Measurements from ENCODE around the gene SLC24A3. TPM values are rescaled to one million over a fixed set of nuclear protein-coding genes. Genes with fewer than 3 reads are reported as not detected.

SLC24A3 gene
- total and polyA plus RNA-seq, 7 donors = 0.92 to 20.8 (median 13.5) TPM

GRCh38 chr20:19375395-19375794 is 163.0 kb downstream of the SLC24A3 start:
- intact Hi-C loops (cut with DNase I) = loop anchor here (5.0 kb wide), 4 partner anchors 72 to 163 kb away; partner anchors contain the start of gene SLC24A3
- 45 to 80% methylated on average over 6 of the region's 6 CpGs for WGBS, 2 donors
- DNase-seq = no peak
- Histone ChIP-seq H3K27ac (no peak overlapping the region), H3K36me3 (no peaks in the 10 kb centered on the region), H3K9me3 (no peaks in the 10 kb centered on the region), H3K4me1 (peaks cover 0 to 57% (median 35%) of the 10 kb centered on the region in 4 donors), H3K4me3 (no peak overlapping the region), H3K27me3 (no peaks in the 10 kb centered on the region)
- TF ChIP-seq POLR2A (IDR thresholded peaks at IDR 0.05) = no peak
- TF ChIP-seq, protein P1, sequence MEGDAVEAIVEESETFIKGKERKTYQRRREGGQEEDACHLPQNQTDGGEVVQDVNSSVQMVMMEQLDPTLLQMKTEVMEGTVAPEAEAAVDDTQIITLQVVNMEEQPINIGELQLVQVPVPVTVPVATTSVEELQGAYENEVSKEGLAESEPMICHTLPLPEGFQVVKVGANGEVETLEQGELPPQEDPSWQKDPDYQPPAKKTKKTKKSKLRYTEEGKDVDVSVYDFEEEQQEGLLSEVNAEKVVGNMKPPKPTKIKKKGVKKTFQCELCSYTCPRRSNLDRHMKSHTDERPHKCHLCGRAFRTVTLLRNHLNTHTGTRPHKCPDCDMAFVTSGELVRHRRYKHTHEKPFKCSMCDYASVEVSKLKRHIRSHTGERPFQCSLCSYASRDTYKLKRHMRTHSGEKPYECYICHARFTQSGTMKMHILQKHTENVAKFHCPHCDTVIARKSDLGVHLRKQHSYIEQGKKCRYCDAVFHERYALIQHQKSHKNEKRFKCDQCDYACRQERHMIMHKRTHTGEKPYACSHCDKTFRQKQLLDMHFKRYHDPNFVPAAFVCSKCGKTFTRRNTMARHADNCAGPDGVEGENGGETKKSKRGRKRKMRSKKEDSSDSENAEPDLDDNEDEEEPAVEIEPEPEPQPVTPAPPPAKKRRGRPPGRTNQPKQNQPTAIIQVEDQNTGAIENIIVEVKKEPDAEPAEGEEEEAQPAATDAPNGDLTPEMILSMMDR (IDR thresholded peaks at IDR 0.05) = no peak
- no peak for TF ChIP-seq POLR2AphosphoS5 (IDR thresholded peaks at IDR 0.05)
- no peak for TF ChIP-seq EP300 (IDR thresholded peaks at IDR 0.05)

GRCh38 chr20:19375801-19376200 is 163.4 kb downstream of the SLC24A3 start:
- no peaks in the 10 kb centered on the region for H3K36me3 ChIP-seq
- TF ChIP-seq EP300 (IDR thresholded peaks at IDR 0.05) (no peak), POLR2A (IDR thresholded peaks at IDR 0.05) (no peak), POLR2AphosphoS5 (IDR thresholded peaks at IDR 0.05) (no peak)
- TF ChIP-seq, protein P1 (IDR thresholded peaks at IDR 0.05) = no peak
- H3K9me3 ChIP-seq = no peaks in the 10 kb centered on the region
- H3K27ac ChIP-seq = peak overlapping the region in 1 of 4 donors; percentile 31
- WGBS, 2 donors = 60 to 86% methylated on average over 2 of the region's 2 CpGs
- H3K4me3 ChIP-seq = no peak overlapping the region
- peaks cover 0 to 53% (median 31%) of the 10 kb centered on the region in 4 donors for H3K4me1 ChIP-seq
- no peaks in the 10 kb centered on the region for H3K27me3 ChIP-seq
- DNase-seq = no peak
- intact Hi-C loops (cut with DNase I) = loop anchor here (5.0 kb wide), 4 partner anchors 72 to 164 kb away; partner anchors contain the start of gene SLC24A3

DNA sequence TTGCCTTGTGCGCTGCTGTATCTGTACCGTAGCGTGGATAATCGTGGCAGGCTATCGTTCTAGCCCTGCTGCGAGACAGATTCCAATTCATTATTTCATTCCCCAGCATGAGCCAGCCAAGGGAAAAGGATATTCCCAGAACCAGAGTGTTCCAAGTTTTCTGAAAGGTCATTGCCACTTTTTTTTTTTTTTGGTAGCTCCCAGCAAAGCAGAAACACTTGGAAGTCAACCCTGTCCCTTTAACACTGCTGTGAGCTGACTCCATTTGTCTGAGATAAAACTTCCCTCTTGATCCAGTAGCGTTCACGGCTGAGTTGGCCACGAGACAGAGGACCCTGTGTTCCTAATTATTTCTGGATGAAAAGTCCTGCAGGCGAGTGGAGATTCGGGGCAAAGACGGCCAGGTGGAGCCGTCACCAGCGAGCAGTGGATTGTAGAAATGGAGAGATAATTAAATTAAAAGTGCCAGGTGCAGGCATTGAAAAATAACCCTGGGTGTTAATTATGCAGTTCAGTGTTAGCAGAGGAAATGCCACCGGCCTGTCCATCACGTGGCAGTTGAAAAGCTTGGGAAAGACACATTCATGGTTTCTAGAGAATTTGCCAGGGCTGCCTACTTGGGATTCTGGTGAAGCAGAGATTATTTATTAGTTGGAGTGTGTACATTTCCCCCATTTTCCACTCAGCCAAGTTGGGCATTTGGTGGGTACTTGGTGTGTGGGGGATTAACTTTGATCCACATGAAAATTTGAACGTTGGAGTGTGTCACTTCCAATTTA is 164.2 kb downstream of the SLC24A3 start:
- TF ChIP-seq, protein P1 (IDR thresholded peaks at IDR 0.05) = no peak
- no peak for TF ChIP-seq POLR2A (IDR thresholded peaks at IDR 0.05)
- no peak for TF ChIP-seq EP300 (IDR thresholded peaks at IDR 0.05)
- no peak for TF ChIP-seq POLR2AphosphoS5 (IDR thresholded peaks at IDR 0.05)
- H3K4me3 ChIP-seq = no peak overlapping the region
- no peaks in the 10 kb centered on the region for H3K9me3 ChIP-seq
- peak overlapping the region in 1 of 4 donors; percentile 31 for H3K27ac ChIP-seq
- H3K36me3 ChIP-seq = no peaks in the 10 kb centered on the region
- intact Hi-C loops (cut with DNase I) = loop anchor here (5.0 kb wide), 4 partner anchors 71 to 164 kb away; partner anchors contain the start of gene SLC24A3
- WGBS, 2 donors = 88 to 93% methylated on average over 17 of the region's 17 CpGs
- DNase-seq = no peak
- H3K27me3 ChIP-seq = no peaks in the 10 kb centered on the region
- peaks cover 0 to 50% (median 28%) of the 10 kb centered on the region in 4 donors for H3K4me1 ChIP-seq

- Histone ChIP-seq H3K36me3 (no peaks in the 10 kb centered on the region), H3K27me3 (no peaks in the 10 kb centered on the region), H3K4me1 (peaks cover 0 to 50% (median 28%) of the 10 kb centered on the region in 4 donors), H3K27ac (peak overlapping the region in 3 of 4 donors; percentile 65 to 69 (median 68)), H3K4me3 (no peak overlapping the region), H3K9me3 (no peaks in the 10 kb centered on the region)
- peak; percentile 73 for DNase-seq
- TF ChIP-seq EP300 (IDR thresholded peaks at IDR 0.05) = peak in 3 of 4 donors; percentile 15 to 76 (median 61)
- peak; percentile 73 to 95 (median 92) for TF ChIP-seq POLR2AphosphoS5 (IDR thresholded peaks at IDR 0.05)
- TF ChIP-seq, protein P1 (IDR thresholded peaks at IDR 0.05) = no peak
- no peak for TF ChIP-seq POLR2A (IDR thresholded peaks at IDR 0.05)
- intact Hi-C loops (cut with DNase I) = loop anchor here (5.0 kb wide), 4 partner anchors 69 to 166 kb away; partner anchors contain the start of gene SLC24A3
- WGBS, 2 donors = 80 to 90% methylated on average over 3 of the region's 3 CpGs
Measured at GRCh38 chr20:19378058-19378457, 165.6 kb downstream of the SLC24A3 start.

Measured in sigmoid colon (tissue), 7 donors.